GM18520 (cell line): ENCODE results near the gene DNAJC16.
"Not testable (repeated sequence)": the region's sequence is repeated elsewhere in the genome, so short reads cannot be mapped to it uniquely, and the experiment has no call there.

Experiments used
- ATAC-seq: cut with Tn5 transposase; IDR thresholded peaks from one replicate; pipeline ENCODE4 v1.9.1; 2021; ENCODE audit not compliant: unreplicated experiment

The DNAJC16 gene

DNA sequence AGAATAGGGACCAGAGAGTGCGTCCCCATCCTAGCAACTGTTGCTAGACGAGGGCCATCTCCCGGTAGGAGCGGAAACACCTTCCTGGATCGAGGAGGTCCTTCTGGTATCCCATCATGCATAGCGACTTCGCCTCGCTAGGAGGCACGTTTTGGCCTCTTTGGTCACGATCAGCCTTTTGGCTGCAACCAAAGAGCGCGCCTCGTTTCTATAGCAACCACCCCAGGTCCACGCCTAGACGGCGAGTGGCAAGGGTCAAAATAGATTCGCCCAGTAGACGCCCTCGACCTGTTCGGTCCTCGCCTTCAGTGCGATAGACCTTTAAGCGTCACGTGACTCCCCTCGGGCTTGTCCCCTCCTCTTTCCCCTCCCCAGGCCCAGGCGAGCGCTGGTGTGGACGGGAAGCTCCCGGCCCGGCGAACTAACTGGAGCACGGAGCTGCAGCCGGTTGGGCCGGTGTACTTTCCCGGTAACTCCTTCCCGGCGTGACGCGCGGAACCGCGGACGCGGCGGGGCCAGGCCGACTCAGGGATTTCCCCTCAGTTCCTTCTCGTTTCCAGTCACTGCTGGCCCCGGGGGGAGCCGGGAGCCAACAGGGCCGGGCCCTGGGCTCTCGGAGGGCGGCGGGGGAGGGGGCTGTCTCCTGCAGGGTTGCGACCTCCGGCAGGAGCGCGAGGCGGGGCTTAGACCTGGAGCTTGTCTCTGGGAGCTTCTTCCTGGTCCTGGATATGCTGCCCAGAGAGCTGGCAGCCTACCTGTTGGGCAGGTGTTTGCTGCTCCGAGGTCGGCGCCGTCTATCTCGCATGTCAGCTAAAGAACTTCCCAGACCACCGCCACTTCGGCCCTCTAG, at the start of gene DNAJC16:
TSS of gene DNAJC16 (plus strand) at position 359 of the 850 bp plus-strand sequence. CDS start 2,258 bp downstream, outside the sequence.
- ATAC-seq = peak; percentile 58

- no peak for ATAC-seq
These were observed 49.7 kb upstream of the DNAJC16 start for GRCh38 chr1:15476927-15477326.

DNA sequence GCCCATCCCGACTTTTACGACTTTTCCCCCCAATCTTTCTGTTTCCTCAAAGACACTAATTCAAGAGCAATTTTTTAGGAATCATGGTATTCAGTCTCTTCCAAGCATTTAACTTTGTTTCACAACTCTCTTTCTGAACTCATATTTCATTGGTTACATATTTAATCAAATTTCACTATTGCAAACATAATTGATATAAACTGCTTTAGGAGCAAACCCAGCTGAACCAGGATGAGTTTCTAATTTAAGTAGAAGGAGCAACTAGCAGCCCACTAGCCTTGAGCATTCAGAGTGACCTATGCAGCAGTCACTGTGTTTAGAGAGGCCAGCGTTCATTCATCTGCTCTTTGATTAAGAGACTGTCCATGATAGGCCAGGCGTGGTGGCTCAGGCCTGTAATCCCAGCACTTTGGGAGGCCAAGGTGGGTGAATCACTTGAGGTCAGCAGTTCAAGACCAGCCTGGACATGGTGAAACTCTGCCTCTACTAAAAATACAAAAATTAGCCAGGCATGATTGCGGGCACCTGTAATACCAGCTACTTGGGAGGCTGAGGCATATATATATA, 48.9 kb upstream of the DNAJC16 start:
- ATAC-seq = no peak

GRCh38 chr1:15479654-15480347, 46.8 kb upstream of the DNAJC16 start:
- no peak for ATAC-seq

- not testable (repeated sequence) for ATAC-seq
These were observed 44.2 kb upstream of the DNAJC16 start for GRCh38 chr1:15482455-15482854.

- not testable (repeated sequence) for ATAC-seq
These were observed 43.6 kb upstream of the DNAJC16 start for GRCh38 chr1:15482983-15483543.

DNA sequence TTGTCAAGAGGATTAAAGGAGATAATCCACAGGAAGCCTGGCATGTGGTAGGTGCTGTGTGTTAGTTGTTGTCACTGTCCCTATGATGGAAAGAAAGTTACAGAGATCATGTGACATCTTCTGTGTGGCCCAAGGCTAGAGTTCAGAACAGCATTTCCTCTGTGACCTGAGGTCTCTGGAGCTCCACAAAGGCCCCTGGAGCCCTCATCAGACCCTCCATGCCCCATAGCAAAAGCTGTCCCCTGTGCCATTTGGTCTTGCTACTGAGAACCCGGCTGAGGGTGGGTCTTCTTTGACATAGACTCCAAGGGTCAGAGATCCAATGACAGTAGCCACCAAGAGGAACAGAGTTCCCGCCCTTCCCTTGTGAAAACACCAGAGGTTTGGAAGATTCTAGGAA, 42.7 kb upstream of the DNAJC16 start:
- ATAC-seq = no peak

- not testable (repeated sequence) for ATAC-seq
These were observed 42.2 kb upstream of the DNAJC16 start for GRCh38 chr1:15484443-15484842.

- no peak for ATAC-seq
These were observed 41.0 kb upstream of the DNAJC16 start for GRCh38 chr1:15485636-15486035.

DNA sequence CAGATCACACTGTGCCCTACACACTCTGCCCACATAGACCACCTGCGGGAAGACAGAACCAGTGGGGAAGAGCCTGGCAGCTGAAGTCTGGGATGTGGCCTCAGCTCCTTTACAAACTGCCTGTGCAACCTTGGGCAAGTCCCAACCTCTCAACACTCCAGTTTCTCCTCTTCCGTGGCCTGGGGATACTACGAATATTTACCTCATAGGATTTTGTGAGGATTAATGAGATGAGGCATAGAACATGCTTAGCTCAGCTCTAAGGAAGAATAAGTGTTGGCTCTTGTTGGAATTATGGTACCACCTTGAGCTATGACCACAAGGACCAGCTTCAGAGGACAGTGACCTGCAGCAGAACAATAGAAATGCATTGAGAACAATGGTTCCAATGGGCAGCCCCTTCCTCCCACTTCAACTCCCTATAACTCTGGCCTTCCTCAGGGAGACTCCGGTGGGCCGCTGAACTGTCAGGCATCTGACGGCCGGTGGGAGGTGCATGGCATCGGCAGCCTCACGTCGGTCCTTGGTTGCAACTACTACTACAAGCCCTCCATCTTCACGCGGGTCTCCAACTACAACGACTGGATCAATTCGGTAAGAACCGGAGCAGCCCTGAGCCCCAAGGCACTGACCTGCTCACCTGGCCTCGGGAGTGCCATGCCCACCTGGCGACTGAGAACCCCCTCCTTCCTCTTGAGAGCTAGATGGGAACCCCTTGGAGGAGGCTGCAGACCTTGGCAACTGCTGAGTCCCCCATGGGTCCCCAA, 39.6 kb upstream of the DNAJC16 start:
- ATAC-seq = not testable (repeated sequence)

DNA sequence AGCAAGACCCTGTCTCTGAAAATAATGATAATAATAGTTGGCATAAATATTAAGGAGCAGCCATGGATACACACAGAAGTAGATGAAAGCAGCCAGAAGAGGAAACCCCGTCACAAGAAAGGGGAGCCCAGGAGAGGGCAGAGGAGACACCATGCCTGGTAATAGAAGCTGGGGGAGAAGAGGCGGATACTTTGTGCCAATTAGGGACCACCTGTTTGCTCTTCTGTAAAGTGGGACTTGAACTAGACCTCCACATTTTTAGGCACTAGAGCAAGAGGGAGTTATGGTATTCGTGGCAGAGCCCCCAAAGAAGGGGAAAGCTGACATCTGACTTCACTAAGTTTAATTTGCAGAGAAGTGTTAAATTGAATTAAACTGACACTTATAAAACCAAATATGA, 38.3 kb upstream of the DNAJC16 start:
- no peak for ATAC-seq

DNA sequence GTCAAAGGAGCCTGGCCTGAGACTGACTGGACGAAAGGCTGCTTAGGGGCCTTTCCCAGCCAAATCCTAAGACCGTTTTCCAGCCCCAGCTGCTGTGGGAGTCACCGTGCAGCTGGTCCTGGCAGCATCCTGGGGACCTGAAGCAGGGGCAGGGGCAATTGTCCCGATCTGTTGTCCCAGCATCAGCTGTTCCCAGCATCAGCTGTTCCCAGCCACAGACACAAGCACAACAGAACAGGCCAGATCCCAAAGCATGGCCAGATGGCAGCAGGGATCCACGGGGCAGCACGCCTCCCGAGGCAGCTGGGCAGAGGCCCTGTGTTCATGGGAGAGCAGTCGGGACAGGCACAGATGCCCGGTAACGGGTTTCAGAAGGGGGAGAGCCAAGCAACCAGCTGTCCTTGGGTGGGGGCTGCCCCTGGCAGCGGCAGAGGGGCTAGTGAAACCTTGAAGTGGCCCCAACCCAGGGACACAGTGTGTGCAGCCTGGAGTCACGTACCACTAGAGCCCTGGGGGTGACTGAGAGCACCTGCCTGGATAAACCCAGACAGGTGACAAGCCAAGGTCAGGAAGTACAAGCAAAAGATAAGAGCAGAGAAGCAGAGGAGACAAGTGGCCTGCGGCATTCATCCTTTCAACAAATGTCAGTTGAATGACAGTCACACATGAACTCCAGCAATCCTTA, 37.5 kb upstream of the DNAJC16 start:
- no peak for ATAC-seq

GRCh38 chr1:15491010-15491409, 35.6 kb upstream of the DNAJC16 start:
- not testable (repeated sequence) for ATAC-seq

- ATAC-seq = no peak
These were observed 34.1 kb upstream of the DNAJC16 start for GRCh38 chr1:15492596-15492995.

- no peak for ATAC-seq
These were observed 32.7 kb upstream of the DNAJC16 start for GRCh38 chr1:15493869-15494390.

GRCh38 chr1:15500184-15501178, 26.2 kb upstream of the DNAJC16 start:
- ATAC-seq = no peak

DNA sequence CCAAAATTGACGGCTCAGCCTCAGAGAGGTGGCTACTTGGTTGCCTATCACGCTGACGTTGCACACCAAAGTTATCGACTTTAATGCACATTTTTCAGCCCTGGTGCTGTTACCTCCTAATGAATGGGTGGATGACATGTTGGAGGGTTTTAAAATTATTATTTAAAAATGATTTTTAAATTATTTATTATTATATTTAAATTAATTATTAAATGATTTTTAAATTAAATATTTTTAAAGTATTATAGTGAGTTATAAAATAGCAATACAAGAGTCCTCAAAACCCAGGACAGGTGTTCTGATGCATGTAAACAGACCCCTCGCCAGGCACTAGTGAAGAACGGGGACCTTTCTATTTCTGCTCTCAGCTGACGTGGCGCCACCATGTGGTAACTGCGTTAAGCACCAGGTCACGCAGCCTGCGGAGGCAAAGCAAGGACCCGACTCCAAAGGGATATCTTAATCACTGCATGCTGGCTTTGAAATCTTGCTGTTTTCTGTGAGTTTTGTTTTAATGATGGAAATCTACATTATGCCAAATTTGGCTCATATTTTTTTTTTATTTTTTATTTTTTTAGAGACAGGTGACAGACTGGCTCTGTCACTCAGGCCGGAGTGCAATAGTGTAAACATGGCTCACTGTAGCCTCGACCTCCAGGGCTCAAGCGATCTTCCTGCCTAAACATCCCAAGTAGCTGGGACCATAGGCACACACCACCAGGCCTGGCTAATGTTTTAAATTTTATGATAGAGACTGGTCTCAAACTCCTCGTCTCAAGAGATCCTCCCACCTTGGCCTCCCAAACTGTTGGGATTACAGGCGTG, 25.2 kb upstream of the DNAJC16 start:
- no peak for ATAC-seq

DNA sequence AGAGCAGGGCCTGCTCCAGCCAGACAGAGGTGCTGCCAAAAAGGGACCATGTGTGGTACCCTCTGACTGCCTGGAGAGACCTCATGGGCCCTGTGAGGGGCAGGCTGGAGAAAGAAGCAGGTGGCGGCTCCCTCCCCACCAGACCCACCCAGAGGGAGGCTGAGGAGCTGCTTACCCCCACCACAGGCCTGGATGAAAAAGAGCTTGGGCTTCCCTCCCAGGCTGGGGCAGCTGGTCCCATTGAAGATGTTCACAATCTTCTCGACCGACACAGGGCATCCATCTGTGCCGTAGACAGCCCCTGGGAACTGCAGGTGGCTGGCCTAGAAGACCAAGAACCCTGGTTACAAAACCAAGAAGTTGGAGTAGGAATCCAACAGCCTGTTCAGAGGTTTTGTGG, 22.2 kb upstream of the DNAJC16 start:
- no peak for ATAC-seq
